Hepatocyte (in vitro differentiated cells): ENCODE measurements around the gene C12orf56. TPM values are rescaled to one million over a fixed set of nuclear protein-coding genes. Genes with fewer than 3 reads are reported as not detected.

Experiments
- DNase-seq: peaks from one replicate; pipeline ENCODE4 v3.0.0-alpha.2; 2016; ENCODE audit warnings: low spot score
- H2AFZ ChIP-seq: fragments of 200-600 bp; sonication (generic); 2 replicates; pipeline ENCODE4 v1.6.0; 2016; ENCODE audit warnings: antibody characterized with exemption, mild to moderate bottlenecking
- H3K27ac ChIP-seq: fragments of 200-600 bp; sonication (generic); 2 replicates; pipeline ENCODE4 v1.5.1; 2016; ENCODE audit warnings: mild to moderate bottlenecking
- H3K27me3 ChIP-seq: fragments of 200-600 bp; sonication (generic); 2 replicates; pipeline ENCODE4 v1.6.1; 2016
- H3K36me3 ChIP-seq: fragments of 200-600 bp; sonication (generic); replicated peaks from 2 replicates; pipeline ENCODE4 v1.5.1; 2016; ENCODE audit warnings: low read depth; ENCODE audit not compliant: insufficient read depth
- H3K4me1 ChIP-seq: fragments of 200-600 bp; sonication (generic); 2 replicates; pipeline ENCODE4 v1.5.1; 2016; ENCODE audit warnings: mild to moderate bottlenecking, moderate library complexity; ENCODE audit not compliant: insufficient read depth
- H3K4me2 ChIP-seq: fragments of 200-600 bp; sonication (generic); 2 replicates; pipeline ENCODE4 v1.6.0; 2016
- H3K4me3 ChIP-seq: fragments of 200-600 bp; sonication (generic); 2 replicates; pipeline ENCODE4 v1.5.1; 2016; ENCODE audit warnings: mild to moderate bottlenecking
- H3K79me2 ChIP-seq: fragments of 200-600 bp; sonication (generic); 2 replicates; pipeline ENCODE4 v1.6.0; 2017; ENCODE audit warnings: mild to moderate bottlenecking
- H3K9me2 ChIP-seq: fragments of 200-600 bp; sonication (generic); replicated peaks from 2 replicates; pipeline ENCODE4 v1.6.0; 2017; ENCODE audit warnings: mild to moderate bottlenecking; ENCODE audit not compliant: insufficient read depth
- H3K9me3 ChIP-seq: fragments of 200-600 bp; sonication (generic); 2 replicates; pipeline ENCODE4 v1.5.1; 2016; ENCODE audit warnings: low read depth, mild to moderate bottlenecking
- H4K20me1 ChIP-seq: fragments of 200-600 bp; sonication (generic); 2 replicates; pipeline ENCODE4 v1.6.0; 2016; ENCODE audit warnings: mild to moderate bottlenecking; ENCODE audit not compliant: insufficient read depth, poor library complexity, severe bottlenecking
- EZH2 ChIP-seq: fragments of 200-600 bp; sonication (generic); IDR thresholded peaks from 2 replicates; pipeline ENCODE4 v1.6.1; 2016; ENCODE audit warnings: antibody characterized with exemption, mild to moderate bottlenecking, borderline replicate concordance
- EZH2phosphoT487 ChIP-seq: fragments of 200-600 bp; sonication (generic); IDR thresholded peaks from one replicate; pipeline ENCODE4 v1.6.1; 2018; ENCODE audit warnings: antibody characterized with exemption, mild to moderate bottlenecking, low read depth, moderate library complexity; ENCODE audit not compliant: unreplicated experiment, severe bottlenecking
- WGBS: methylation state at CpG from one replicate; pipeline ENCODE4 v1.1.6; 2016; ENCODE audit warnings: low lambda C conversion rate; ENCODE audit errors: missing lambda C conversion rate; 5-methylcytosine and 5-hydroxymethylcytosine counted together
- polyA plus RNA-seq: library from polyadenylated mRNA; unstranded; fragments of >200 nt; fragmentation: Nextera tagmentation; extraction: Ambion mirVana; gene quantifications from 2 replicates; pipeline ENCODE4 v1.2.1, GENCODE V29; 2016
- total RNA-seq: library from RNA; depleted of rRNA; stranded (reverse); fragments of >200 nt; gene quantifications from 2 replicates; pipeline ENCODE4 v1.2.3, GENCODE V29; 2014
- TF ChIP-seq, protein P1 (sequence below): fragments of 200-600 bp; sonication (generic); IDR thresholded peaks from 2 replicates; pipeline ENCODE4 v1.5.1; 2016; ENCODE audit warnings: antibody characterized with exemption, mild to moderate bottlenecking; ENCODE audit not compliant: poor library complexity

Gene C12orf56
- total and polyA plus RNA-seq, 2 experiments from 2014 or later, result 0.20 to 1.4 TPM

DNA sequence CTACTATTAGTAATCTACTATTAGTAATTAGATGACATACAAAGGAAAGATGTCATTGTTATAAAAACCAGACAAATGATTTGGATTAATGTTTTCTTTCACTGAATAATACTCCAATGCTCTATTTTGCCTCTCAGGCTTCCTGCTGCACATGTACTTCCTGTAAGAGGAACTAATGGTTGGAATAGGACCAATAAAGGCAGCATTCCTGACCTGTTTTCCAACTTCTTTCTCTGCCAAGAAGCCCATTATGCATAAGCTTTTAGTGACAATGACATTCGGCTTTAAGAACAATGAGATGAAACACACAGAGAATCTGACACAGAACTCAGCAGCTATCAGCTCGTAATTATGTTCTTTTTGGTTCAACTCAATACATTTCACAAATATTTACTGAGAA is 5.2 kb upstream of the C12orf56 start:
- Histone ChIP-seq H3K9me3 (no peaks in the 10 kb centered on the region), H3K27ac (no peak overlapping the region), H3K9me2 (no peaks in the 10 kb centered on the region), H3K4me1 (no peaks in the 10 kb centered on the region), H3K4me3 (no peak overlapping the region), H3K79me2 (no peaks in the 10 kb centered on the region), H3K4me2 (no peak overlapping the region), H3K36me3 (no peaks in the 10 kb centered on the region), H2AFZ (no peak overlapping the region), H4K20me1 (no peaks in the 10 kb centered on the region), H3K27me3 (no peaks in the 10 kb centered on the region)
- no peak for DNase-seq
- WGBS, result 84% methylated on average over 2 of the region's 2 CpGs
- TF ChIP-seq EZH2 (no peak), EZH2phosphoT487 (no peak)
- TF ChIP-seq, protein P1, sequence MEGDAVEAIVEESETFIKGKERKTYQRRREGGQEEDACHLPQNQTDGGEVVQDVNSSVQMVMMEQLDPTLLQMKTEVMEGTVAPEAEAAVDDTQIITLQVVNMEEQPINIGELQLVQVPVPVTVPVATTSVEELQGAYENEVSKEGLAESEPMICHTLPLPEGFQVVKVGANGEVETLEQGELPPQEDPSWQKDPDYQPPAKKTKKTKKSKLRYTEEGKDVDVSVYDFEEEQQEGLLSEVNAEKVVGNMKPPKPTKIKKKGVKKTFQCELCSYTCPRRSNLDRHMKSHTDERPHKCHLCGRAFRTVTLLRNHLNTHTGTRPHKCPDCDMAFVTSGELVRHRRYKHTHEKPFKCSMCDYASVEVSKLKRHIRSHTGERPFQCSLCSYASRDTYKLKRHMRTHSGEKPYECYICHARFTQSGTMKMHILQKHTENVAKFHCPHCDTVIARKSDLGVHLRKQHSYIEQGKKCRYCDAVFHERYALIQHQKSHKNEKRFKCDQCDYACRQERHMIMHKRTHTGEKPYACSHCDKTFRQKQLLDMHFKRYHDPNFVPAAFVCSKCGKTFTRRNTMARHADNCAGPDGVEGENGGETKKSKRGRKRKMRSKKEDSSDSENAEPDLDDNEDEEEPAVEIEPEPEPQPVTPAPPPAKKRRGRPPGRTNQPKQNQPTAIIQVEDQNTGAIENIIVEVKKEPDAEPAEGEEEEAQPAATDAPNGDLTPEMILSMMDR, result no peak

DNA sequence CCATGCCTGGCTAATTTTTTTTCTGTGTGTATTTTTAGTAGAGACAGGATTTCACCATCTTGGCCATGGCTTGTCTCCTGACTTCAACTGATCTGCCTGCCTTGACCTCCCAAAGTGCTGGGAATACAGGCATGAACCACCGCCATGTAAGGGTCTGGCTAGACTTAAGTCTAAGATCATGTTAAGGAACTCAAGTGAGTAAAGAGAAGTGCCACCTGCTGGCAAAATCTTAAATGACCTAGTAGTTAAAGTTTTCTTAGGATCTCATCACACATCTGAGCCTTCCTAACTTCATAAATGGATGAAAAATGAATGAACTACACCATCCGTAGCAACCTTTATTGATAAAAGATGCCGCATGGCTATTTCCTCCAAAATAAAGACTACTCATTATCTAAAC is 1.7 kb upstream of the C12orf56 start:
- no peak overlapping the region for H3K27ac ChIP-seq
- H3K4me3 ChIP-seq, result no peak overlapping the region
- 63% methylated on average over 3 of the region's 3 CpGs for WGBS
- H3K4me1 ChIP-seq, result no peaks in the 10 kb centered on the region
- DNase-seq, result peak; percentile 49
- H4K20me1 ChIP-seq, result no peaks in the 10 kb centered on the region
- peaks cover 5% of the 10 kb centered on the region for H3K27me3 ChIP-seq
- TF ChIP-seq, protein P1, result peak; percentile 39
- no peak for TF ChIP-seq EZH2phosphoT487
- no peak overlapping the region for H2AFZ ChIP-seq
- no peaks in the 10 kb centered on the region for H3K9me3 ChIP-seq
- H3K4me2 ChIP-seq, result no peak overlapping the region
- H3K9me2 ChIP-seq, result no peaks in the 10 kb centered on the region
- no peaks in the 10 kb centered on the region for H3K36me3 ChIP-seq
- no peaks in the 10 kb centered on the region for H3K79me2 ChIP-seq

DNA sequence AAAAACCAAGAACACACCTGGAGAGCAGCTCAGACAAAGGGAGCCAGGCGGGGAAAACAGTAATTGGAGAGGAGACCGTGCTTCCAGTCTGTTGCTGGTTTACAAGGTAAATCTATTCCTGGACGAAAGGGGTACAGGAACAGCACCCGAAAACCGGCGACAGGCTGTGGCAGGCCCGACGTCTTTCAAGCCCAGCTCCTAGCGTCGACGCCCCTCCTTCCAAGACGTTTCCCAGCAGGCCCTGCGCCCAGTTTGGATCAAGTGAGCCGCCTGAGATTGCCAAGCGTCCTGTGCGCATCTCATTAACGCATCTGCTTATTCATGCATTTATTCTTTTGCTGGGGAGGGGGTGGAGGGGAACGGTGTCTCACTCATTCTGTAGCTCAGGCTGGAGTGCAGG is 1.4 kb downstream of the C12orf56 start:
- 95% methylated on average over 18 of the region's 18 CpGs for WGBS
- peaks cover 5% of the 10 kb centered on the region for H3K27me3 ChIP-seq
- no peak overlapping the region for H3K4me3 ChIP-seq
- H4K20me1 ChIP-seq, result no peaks in the 10 kb centered on the region
- H3K4me1 ChIP-seq, result no peaks in the 10 kb centered on the region
- TF ChIP-seq EZH2phosphoT487, result no peak
- TF ChIP-seq EZH2, result no peak
- TF ChIP-seq, protein P1, result no peak
- no peak overlapping the region for H3K27ac ChIP-seq
- no peaks in the 10 kb centered on the region for H3K79me2 ChIP-seq
- DNase-seq, result no peak
- H3K9me2 ChIP-seq, result no peaks in the 10 kb centered on the region
- no peaks in the 10 kb centered on the region for H3K36me3 ChIP-seq
- H3K9me3 ChIP-seq, result no peaks in the 10 kb centered on the region
- no peak overlapping the region for H3K4me2 ChIP-seq
- no peak overlapping the region for H2AFZ ChIP-seq
